HCT116 (cell line): Measurements from ENCODE around the gene COBL. TPM values are rescaled to one million over a fixed set of nuclear protein-coding genes. Genes with fewer than 3 reads are reported as not detected.

Experiments used
- ATAC-seq: fragments of 200-7000 bp; cut with Tn5 transposase; 2 replicates; pipeline ENCODE4 v1.9.1; 2020; ENCODE audit warnings: mild to moderate bottlenecking, moderate library complexity
- BruUV-seq: library from RNA; stranded (reverse); fragments of 400-500 nt; replicated peaks from 2 replicates; lab custom pipeline; 2021; lab: Mats Ljungman, UMichigan
- CTCF ChIA-PET: fragments of 300-600 bp; sonication (Branson Sonifier 250); formaldehyde crosslinking; loops from one replicate; lab custom pipeline; 2021; ENCODE audit warnings: antibody characterized with exemption; lab: Charles Lee
- POLR2A ChIA-PET: fragments of 300-600, 350-600 bp; sonication (Branson Sonifier 250); formaldehyde crosslinking; loops from one replicate; lab custom pipeline; 2021; ENCODE audit warnings: antibody characterized with exemption; lab: Charles Lee
- RAD21 ChIA-PET, 2 experiments: fragments of 300-600 bp; sonication (Branson Sonifier 250); formaldehyde crosslinking; loops; one replicate each; lab custom pipeline; 2023; ENCODE audit warnings: low total read pairs in 2 of 2; ENCODE audit not compliant: uncharacterized antibody in 2 of 2, unreplicated experiment in 2 of 2, low non-redundant PET in 1 of 2; lab: Charles Lee
- DNase-seq: peaks from one replicate; pipeline ENCODE4 v3.0.0-alpha.2; 2010; ENCODE audit warnings: low read depth, low spot score
- H2AFZ ChIP-seq: fragments of 200-600 bp; shearing (Covaris generic), sonication (generic); 2 replicates; pipeline ENCODE4 v1.6.1; 2017; ENCODE audit warnings: low read depth, mixed run types, mixed read lengths, antibody characterized with exemption, low read length; ENCODE audit not compliant: poor library complexity, severe bottlenecking
- H3K27ac ChIP-seq: 2 replicates; pipeline ENCODE4 v1.5.1; 2012; ENCODE audit warnings: low read depth, low read length
- H3K27me3 ChIP-seq: fragments of 200-600 bp; sonication (generic); 2 replicates; pipeline ENCODE4 v1.6.1; 2016; ENCODE audit warnings: mixed run types, low read length, mixed read lengths; ENCODE audit not compliant: insufficient read depth
- H3K36me3 ChIP-seq, 2 experiments: fragments of 200-500 bp in 1 of 2; fragments of 200-600 bp in 1 of 2; sonication (Bioruptor generic) in 1 of 2; sonication (generic) in 1 of 2; 2 replicates each; pipeline versions ENCODE4 v1.5.1 to v1.6.1; 2014 to 2016; ENCODE audit warnings: low read length in 2 of 2, inconsistent platforms in 1 of 2, mixed read lengths in 1 of 2, mixed run types in 1 of 2; ENCODE audit not compliant: insufficient read depth in 2 of 2, control insufficient read depth in 1 of 2
- H3K4me1 ChIP-seq, 2 experiments: fragments of 200-600 bp in 1 of 2; sonication (generic) in 1 of 2; 2 replicates each; pipeline versions ENCODE4 v1.5.1 to v1.6.1; 2012 to 2017; ENCODE audit warnings: low read length in 2 of 2, inconsistent platforms in 1 of 2, mild to moderate bottlenecking in 1 of 2, mixed read lengths in 1 of 2, mixed run types in 1 of 2, moderate library complexity in 1 of 2; ENCODE audit not compliant: insufficient read depth in 2 of 2, control insufficient read depth in 1 of 2
- H3K4me2 ChIP-seq: fragments of 200-600 bp; sonication (generic); 2 replicates; pipeline ENCODE4 v1.6.1; 2017; ENCODE audit warnings: mixed run types, low read length, mixed read lengths
- H3K4me3 ChIP-seq, 2 experiments: fragments of 200-600 bp in 1 of 2; sonication (generic) in 1 of 2; replicated peaks in 1 of 2; 2 replicates each; pipeline ENCODE4 v1.5.1; 2011 to 2016; ENCODE audit warnings: low read length in 2 of 2, control low read depth in 1 of 2, low read depth in 1 of 2, mild to moderate bottlenecking in 1 of 2, mixed read lengths in 1 of 2, mixed run types in 1 of 2
- H3K79me2 ChIP-seq: fragments of 200-600 bp; sonication (generic); 2 replicates; pipeline ENCODE4 v1.6.1; 2017; ENCODE audit warnings: mild to moderate bottlenecking, mixed run types, low read length, moderate library complexity, mixed read lengths; ENCODE audit not compliant: insufficient read depth
- H3K9ac ChIP-seq: fragments of 200-600 bp; sonication (generic); 2 replicates; pipeline ENCODE4 v1.6.1; 2016; ENCODE audit warnings: low read length, mixed read lengths
- H3K9me2 ChIP-seq: fragments of 200-600 bp; sonication (generic), shearing (Covaris generic); 2 replicates; pipeline ENCODE4 v1.6.1; 2017; ENCODE audit warnings: mixed run types, mild to moderate bottlenecking, moderate library complexity; ENCODE audit not compliant: insufficient read depth
- H3K9me3 ChIP-seq, 2 experiments: fragments of 200-500 bp in 1 of 2; fragments of 200-600 bp in 1 of 2; sonication (Bioruptor generic) in 1 of 2; sonication (generic) in 1 of 2; 2 replicates each; pipeline ENCODE4 v1.6.1; 2014 to 2017; ENCODE audit warnings: low read length in 2 of 2, mixed read lengths in 2 of 2, inconsistent platforms in 1 of 2, low read depth in 1 of 2, mild to moderate bottlenecking in 1 of 2, mixed run types in 1 of 2, moderate library complexity in 1 of 2; ENCODE audit not compliant: control insufficient read depth in 1 of 2, insufficient read depth in 1 of 2
- H4K20me1 ChIP-seq: fragments of 200-600 bp; sonication (generic), shearing (Covaris generic); 2 replicates; pipeline ENCODE4 v1.6.1; 2017; ENCODE audit warnings: mixed run types, mild to moderate bottlenecking, moderate library complexity; ENCODE audit not compliant: insufficient read depth
- CBX3 ChIP-seq: IDR thresholded peaks from 2 replicates; pipeline ENCODE4 v1.6.1; 2012; ENCODE audit warnings: low read depth
- EGR1 ChIP-seq: IDR thresholded peaks from 2 replicates; pipeline ENCODE4 v1.6.1; 2012; ENCODE audit warnings: low read depth
- JUND ChIP-seq: IDR thresholded peaks from 2 replicates; pipeline ENCODE4 v1.6.1; 2012
- ZFX ChIP-seq: fragments of 450-650 bp; IDR thresholded peaks from 2 replicates; pipeline ENCODE4 v1.6.1; 2017
- ZNF274 ChIP-seq: fragments of 200-500 bp; sonication (Bioruptor generic); IDR thresholded peaks from 2 replicates; pipeline ENCODE4 v1.6.1; 2014; ENCODE audit warnings: mild to moderate bottlenecking, low read depth, low read length, inconsistent platforms
- intact Hi-C: fragments of 100-400 bp; cut with micrococcal nuclease; formaldehyde crosslinking; loops from 2 replicates; pipeline ENCODE4 v1.10.0; 2022
- total RNA-seq: library from RNA; stranded (reverse); gene quantifications from one replicate; pipeline ENCODE4 v1.2.1, GENCODE V29; 2021; ENCODE audit not compliant: unreplicated experiment

The COBL gene
- total RNA-seq, 1 experiment from 2014 or later = 19.3 TPM

DNA sequence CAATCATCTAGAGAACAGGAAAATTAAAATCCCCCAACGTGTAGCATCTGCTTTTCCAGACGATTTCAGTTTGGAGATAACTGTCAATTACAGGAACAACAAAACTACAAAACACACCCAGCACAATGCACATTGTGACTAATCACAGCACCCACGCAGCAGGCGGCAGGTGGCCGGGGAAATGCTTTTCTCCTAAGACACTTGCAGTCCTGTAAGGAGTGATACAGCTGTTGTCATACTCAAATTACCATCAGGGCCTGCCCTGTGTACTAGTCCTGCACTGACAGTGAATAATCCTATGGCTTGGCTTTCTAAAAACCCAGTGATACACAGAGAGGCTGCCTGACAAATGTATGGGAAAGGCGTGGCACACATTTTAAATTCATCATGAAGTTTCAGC, 37.8 kb downstream of the COBL start:
- POLR2A ChIA-PET = no interaction called here
- CTCF ChIA-PET = no interaction called here

DNA sequence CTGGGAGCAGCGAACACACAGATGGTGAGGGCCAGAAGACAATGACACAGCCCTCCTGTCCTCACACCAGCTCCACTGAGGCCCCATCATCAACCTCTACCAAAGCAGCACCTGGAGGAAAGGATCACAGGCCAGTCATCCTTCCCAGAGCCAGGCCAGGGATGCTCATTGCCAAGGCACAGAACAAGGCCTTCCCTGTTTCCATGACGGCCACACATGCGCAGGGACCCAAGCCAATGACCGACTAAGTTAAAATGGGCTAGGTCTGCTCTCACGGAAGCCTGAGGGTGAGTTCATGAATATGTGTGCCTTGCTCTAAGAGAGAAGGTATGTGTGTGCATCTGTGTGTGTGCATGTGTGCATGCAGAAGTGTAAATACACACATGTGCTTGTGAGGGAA, 39.6 kb downstream of the COBL start:
- Histone ChIP-seq H3K9me2 (no peaks in the 10 kb centered on the region), H3K9ac (no peak overlapping the region), H3K27ac (no peak overlapping the region), H3K36me3 (no peaks in the 10 kb centered on the region), H3K79me2 (no peaks in the 10 kb centered on the region), H4K20me1 (no peaks in the 10 kb centered on the region), H3K4me3 (no peak overlapping the region), H2AFZ (no peak overlapping the region), H3K9me3 (no peaks in the 10 kb centered on the region), H3K4me1 (peaks cover 0 to 8% of the 10 kb centered on the region in 2 experiments; a peak in 2 of 4 replicates), H3K27me3 (no peaks in the 10 kb centered on the region), H3K4me2 (no peak overlapping the region)
- no peak for DNase-seq
- ChIA-PET CTCF (no interaction called here), POLR2A (no interaction called here), RAD21 (no interaction called here)
- intact Hi-C loops = no loop called here
- ATAC-seq = no peak
- TF ChIP-seq JUND = no peak
- no peak for TF ChIP-seq ZFX
- no peak for TF ChIP-seq ZNF274
- BruUV-seq = no TSS peak

More for the DNA sequence above, 37.8 kb downstream of the COBL start:
- BruUV-seq = no TSS peak
- H2AFZ ChIP-seq = no peak overlapping the region
- intact Hi-C loops = no loop called here
- ATAC-seq = no peak; the same call in 1 of the 2 replicates
- no peaks in the 10 kb centered on the region for H3K27me3 ChIP-seq
- H3K79me2 ChIP-seq = no peaks in the 10 kb centered on the region; the same call in 1 of the 2 replicates
- H4K20me1 ChIP-seq = no peaks in the 10 kb centered on the region
- no peaks in the 10 kb centered on the region for H3K9me2 ChIP-seq
- H3K4me2 ChIP-seq = peak overlapping the region; percentile 15; the same call in 1 of the 2 replicates
- no peak overlapping the region for H3K4me3 ChIP-seq
- DNase-seq = no peak
- RAD21 ChIA-PET = no interaction called here
- no peak overlapping the region for H3K9ac ChIP-seq
- H3K9me3 ChIP-seq = no peaks in the 10 kb centered on the region
- peaks cover 0 to 8% of the 10 kb centered on the region in 2 experiments; a peak in 2 of 4 replicates for H3K4me1 ChIP-seq
- TF ChIP-seq EGR1 (0 out of 2 replicates have a peak, but pooled peaks have one; percentile 27), CBX3 (no peak)
- no peak overlapping the region for H3K27ac ChIP-seq
- H3K36me3 ChIP-seq = no peaks in the 10 kb centered on the region
